ENCODE measurements around the gene UFD1.

DNA sequence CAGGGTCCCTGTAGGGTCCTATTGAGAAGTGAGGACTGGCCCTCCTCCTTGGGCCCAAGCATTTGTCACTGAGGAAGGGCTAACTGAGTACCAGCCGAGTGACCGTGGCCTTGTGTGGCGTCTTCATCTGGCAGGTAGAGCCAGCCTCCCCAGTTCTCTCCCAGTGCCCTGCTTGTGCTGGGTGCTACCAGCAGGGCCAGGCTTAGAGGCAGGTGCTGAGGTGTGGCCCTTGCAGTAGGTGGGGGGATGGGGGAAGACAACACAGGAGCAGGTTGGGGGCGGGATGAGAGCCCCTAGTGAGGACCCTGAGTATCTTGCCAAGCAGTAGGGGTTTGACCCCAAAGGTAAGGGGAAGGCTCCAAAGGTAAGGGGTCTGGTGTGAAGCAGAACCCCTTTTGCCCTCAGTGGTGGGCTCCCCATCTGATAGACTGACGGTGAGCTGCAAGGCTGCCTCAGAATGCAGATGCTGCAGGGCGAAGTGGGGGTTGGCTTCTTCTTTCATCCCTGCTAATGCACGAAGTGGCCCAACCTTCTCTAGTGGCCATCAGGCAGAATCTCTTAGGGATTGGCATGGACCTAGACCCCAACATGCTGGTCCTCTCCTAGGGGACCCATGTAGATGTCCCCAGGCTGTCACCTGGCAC, 20.4 kb upstream of the UFD1 start:
- TF ChIP-seq, protein P1, sequence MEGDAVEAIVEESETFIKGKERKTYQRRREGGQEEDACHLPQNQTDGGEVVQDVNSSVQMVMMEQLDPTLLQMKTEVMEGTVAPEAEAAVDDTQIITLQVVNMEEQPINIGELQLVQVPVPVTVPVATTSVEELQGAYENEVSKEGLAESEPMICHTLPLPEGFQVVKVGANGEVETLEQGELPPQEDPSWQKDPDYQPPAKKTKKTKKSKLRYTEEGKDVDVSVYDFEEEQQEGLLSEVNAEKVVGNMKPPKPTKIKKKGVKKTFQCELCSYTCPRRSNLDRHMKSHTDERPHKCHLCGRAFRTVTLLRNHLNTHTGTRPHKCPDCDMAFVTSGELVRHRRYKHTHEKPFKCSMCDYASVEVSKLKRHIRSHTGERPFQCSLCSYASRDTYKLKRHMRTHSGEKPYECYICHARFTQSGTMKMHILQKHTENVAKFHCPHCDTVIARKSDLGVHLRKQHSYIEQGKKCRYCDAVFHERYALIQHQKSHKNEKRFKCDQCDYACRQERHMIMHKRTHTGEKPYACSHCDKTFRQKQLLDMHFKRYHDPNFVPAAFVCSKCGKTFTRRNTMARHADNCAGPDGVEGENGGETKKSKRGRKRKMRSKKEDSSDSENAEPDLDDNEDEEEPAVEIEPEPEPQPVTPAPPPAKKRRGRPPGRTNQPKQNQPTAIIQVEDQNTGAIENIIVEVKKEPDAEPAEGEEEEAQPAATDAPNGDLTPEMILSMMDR (IDR thresholded peaks at IDR 0.05) = no peak
- no peak for TF ChIP-seq POLR2A (IDR thresholded peaks at IDR 0.05)
